GM21360 (cell line): Measurements from ENCODE around the gene NTSR1.

Experiments
- ATAC-seq: cut with Tn5 transposase; IDR thresholded peaks from one replicate; pipeline ENCODE4 v1.9.1; 2021; ENCODE audit warnings: mild to moderate bottlenecking, moderate library complexity; ENCODE audit not compliant: unreplicated experiment

The NTSR1 gene

DNA sequence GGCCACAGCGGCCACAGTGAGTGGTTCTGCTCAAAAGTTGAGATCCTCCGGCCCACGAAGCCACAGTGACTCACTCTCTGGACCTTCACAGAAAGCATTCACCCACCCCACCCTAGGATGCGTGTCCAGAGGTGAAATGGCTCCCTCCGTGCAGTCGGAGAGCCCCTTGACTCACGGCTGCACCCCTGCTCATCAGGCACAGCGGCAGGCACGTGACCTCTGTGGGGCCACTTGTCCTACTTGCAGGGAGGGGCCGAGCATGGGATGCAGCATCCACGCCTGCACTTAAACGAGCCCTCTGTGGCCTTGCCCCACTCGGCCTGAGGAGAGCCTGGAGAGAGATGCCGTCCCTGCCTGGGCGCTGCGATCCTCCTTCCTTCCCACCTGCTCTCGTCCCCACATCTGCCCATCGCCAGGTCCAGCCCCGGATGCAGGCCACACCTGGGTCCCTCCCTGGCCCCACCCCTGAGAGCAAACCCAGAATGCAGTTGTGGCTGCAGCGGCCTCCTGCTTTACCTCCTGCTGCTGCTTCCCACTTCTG is 28.7 kb downstream of the NTSR1 start:
- ATAC-seq = no peak

DNA sequence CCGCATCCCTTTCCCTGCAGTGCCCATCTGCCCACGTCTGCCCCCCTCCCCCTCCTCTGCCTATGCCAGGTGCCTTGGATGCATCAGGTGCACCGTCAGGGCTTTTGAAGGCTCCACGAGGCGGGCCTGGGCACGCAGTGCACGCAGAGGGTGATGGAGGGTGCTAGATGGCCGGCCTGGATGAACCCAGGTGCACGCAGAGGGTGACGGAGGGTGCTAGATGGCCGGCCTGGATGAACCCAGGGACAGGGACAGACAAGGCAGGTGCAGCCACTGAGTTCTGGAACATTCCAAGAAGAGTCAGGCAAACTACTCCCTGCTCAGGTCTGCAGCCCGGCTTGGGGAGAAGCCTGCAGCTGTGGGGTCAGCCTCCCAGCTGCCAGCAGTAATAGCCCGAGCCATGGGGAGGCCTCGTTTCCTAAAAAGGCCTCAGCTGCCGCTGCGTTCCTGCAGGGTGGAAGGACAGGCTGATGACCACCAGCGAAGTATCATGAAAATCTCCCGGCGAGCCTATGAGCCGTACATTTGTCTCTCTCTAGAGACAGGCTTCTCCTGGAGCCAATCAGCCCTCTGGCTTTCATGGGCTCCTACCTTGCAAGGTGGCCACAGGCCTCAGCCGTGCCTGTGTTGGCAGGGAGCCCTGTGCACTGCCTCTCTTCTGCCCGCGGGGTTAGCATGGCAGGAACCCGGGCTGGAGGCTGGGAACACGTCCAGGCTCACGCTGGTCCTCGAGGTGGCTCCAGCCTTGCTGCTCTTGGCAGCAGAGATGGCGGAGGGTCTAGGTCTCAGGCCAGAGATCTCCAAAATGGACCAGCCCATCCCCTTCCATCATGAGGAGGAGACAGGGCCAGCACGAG is 29.6 kb downstream of the NTSR1 start:
- ATAC-seq = no peak

DNA sequence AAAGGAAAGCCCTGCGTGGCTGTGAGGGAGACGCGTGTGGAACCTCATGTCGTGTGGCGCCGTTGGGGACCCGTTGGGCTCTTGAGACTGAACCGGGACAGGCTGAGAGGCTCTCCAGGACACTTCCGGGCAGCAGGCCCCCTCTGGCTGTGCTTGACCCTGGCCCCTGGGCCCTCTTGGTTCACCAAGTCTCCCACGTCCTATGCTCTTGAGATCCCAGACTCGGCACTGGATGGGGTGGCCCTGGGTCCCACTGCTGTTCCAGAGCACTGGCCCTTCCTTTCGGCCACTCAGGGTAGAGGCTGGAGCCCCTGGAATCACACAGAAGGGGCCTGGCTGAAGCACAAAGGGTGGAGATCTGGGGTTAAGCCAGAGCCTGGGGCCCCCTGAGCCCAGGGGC is 30.4 kb downstream of the NTSR1 start:
- ATAC-seq = no peak

DNA sequence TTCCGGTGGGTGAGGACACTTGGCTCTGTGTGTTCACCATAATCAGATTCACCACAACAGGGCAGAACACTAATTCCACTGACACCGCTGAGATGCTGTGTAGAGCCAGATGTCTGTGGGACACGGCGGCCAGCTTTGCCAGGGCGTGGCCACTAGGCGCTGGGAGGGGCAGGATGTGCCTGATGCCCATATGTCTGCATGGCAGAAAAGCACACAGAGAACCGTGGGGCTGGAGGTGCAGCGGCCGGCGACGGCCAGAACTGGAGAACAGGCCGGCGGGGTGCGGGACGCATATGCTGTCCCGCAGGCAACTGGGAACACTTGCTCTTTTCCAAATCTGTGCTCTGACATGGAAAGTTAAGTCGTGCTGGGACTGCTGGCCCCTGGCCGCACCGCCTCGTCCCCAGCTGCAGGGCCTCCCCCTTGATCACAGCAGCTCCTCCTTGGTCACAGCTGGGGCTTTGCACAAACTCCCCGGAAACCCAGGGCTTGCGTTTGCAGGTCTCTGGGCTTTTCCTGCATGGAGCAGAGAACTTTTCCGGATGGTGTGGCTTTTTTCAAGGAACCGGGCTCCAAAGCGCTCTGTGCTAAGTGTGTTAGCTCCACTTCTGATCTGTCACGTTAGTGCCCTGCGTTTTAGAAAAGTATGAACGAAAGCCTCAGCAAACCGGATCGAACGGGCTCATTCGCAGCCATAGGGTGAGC is 31.1 kb downstream of the NTSR1 start:
- ATAC-seq = no peak

DNA sequence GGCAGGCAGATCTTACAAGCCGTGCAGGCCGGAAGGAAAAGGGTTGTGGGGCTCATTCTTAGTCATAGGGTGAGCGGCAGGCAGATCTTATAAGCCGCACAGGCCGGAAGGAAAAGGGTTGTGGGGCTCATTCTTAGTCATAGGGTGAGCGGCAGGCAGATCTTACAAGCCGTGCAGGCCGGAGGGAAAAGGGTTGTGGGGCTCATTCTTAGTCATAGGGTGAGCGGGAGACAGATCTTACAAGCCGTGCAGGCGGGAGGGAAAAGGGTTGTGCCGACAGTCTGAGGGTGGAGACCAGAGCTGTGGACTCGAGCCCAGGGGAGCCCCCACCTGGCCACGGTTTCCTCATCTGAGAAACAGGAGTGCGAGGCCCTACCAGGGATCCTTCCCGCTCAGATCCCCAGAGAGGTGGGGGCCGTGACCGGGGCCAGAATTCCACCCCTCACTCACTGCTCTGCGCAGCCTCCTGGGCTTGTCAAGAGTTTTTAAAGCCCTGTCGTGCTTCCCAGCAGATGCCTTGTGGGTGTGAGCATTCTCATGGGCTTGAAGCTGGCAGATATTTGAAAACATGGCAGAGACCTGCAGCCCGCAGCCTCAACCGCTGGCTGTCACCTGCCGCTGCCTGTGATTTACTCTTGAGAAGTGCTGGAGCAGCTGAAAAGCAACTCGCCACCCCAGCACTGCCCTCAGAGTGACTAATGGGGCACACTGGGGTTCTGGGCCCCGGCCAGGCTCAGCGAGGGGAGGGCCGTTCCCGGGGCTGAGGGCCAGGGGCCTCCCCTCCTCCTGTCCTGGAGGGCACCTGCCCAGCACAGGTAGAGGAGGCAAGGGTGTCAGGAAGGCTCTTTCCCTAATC is 31.9 kb downstream of the NTSR1 start:
- ATAC-seq = peak; percentile 61

DNA sequence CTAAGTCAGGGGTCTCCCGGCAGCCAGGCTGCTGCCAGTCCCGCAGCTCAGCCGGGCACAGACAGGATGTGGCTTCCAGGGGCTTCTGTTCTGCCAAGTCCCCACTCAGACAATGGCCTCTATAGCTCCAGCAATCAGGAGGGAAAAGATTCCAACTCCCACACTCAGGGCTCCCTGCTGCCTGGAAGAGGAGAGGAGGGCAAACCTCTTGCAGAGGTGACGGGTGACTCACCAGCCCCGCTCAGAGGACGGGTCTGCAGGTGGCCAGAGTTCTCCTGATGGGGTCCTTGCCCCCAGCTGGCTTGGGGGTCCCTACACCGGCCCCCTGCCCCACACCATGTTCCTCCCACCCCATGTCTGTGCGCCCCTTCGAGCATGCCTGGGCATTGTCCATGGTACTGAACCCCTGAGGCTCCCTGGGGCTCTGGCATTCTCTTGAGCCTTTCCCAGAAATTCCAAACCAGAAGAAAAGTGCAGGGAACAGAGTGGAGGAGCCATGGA is 32.6 kb downstream of the NTSR1 start:
- no peak for ATAC-seq

DNA sequence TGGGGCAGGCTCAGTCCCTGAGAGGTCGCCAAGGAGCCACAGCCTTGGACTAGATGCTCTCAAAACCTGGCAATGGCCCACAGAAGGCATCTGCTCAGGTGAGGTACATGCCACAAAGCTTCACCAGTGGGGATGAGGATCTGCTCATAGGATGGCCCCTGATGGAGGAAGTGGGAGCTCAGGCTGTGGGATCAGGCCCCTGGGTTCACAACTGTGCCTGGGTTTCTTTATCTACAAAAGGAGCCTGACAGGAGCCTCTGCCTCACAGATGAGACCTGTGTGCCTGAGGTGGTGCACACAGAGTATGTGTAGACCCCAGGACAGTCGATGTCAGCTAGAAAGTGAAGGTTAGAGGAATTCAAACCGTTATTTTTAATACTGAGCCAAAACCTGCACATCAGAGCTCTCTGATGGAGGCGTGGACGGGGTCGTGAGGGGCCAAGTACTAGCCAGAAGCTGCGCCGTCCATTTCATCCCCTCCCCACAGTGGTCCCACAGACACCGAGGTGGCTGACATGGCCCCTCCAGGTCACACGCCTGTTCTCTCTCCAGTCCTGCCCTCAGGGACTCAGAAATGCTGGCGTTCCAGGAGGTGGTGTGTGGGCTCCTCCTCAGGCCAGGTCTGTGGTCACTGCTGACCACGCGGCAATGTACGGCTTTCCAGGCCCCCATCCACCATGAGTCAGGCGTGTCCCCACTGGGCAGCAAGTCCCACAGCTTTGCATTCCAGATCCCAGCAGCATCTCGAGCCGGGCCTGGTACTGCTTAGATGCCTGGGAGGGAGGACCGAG is 33.3 kb downstream of the NTSR1 start:
- ATAC-seq = no peak

DNA sequence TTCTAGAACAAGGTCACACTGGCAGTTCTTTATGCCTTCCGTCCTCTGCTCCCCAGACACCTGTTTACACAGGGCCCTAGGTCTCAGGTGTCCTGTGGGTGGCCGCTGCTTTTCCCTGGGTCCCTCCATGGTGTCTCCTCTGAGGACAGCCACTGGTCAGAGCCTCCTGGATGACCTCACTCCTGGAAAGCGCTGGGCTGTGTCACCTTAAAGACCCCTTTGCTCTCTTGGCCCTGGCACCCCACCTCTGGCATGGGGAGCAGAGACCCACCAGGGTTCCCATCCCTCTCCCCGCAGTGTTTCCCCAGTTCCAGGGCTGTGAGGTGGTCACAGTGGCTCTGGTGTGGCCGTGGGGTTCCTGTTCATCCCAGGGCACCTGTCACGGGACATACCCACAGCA is 33.9 kb downstream of the NTSR1 start:
- no peak for ATAC-seq

DNA sequence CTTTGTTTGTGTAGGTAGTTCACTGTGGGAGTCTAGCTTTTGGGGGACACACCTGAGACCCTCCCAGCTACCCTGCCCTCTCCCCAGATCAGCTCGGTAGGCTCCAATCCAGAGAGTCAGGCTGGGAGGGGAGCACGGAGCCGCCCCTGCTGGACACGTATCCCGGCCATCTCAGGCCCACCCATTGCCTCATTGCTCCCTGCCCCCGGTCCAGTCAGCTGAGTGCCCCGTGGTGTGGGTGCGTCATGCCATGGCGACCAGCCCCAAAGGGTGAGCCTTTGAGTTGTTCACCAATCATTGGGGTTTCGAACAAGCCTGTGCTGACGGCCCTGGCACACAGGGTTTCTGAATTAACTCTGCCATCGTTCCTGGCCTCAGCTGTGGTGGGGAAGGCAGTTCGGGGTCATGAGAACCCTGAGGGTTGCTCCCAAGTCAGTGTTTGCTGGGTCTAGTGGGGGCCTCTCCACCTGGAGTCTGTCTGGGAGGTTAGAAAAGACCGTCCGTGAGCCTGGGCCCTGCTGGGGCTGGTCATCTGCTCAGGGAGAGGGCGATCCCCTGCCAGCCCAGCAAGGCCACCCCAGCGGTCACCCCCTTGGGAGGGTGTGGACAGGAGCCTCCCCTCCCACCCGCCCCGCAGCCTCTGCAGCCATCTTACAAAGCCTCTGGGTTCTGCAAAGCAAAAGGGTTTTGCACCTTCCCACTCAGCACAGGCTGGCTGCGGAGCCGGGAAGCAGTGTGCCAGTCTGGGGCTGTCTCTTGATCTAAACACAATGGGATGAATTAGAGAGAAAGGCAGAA is 34.5 kb downstream of the NTSR1 start:
- ATAC-seq = no peak

DNA sequence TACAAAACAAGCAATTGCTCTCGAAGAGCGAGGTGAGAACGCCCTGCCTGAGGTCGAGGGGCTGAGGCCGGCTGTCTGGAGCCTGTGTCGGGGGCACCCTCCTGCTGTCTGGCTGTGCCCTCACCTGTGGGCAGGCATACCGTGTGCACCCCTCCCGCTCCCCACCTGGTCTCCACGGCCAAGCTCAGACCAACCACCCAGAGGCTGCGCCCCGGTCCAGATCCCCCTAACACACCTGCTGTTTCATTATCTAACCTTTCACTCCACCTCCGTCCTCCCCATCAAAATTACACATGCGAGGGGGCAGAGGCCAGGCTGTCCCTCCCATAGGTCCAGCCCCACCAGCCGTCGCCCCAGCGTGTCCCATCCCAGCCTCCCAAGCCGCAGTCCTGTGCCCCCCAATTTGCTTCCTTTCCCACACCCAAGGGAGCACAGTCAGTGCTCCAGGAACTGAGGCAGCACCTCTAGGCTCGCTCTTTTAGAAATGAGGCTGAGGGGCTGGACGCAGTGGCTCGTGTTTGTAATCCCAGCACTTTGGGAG is 35.2 kb downstream of the NTSR1 start:
- ATAC-seq = no peak

DNA sequence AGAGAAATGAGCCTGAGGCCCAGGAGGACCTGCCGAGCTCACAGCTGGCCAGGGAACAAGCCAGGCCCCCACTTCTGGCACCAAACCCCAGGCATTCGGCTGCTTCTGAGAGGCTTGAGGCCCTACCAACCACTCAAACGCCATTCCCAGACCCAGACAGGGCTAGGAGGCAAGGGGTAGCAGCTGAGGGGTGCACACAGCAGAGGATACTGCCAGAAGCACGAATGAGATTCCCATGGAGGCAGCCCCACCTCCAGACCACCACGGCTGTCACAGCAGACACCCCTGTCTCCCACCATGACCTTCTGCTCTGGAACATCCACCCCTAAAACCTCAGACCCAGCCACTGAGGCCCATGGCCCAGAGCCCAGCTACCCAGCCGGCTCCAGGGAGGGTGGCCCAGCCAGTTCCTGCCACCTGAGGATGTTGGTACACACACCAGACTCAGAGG is 36.1 kb downstream of the NTSR1 start:
- ATAC-seq = no peak

DNA sequence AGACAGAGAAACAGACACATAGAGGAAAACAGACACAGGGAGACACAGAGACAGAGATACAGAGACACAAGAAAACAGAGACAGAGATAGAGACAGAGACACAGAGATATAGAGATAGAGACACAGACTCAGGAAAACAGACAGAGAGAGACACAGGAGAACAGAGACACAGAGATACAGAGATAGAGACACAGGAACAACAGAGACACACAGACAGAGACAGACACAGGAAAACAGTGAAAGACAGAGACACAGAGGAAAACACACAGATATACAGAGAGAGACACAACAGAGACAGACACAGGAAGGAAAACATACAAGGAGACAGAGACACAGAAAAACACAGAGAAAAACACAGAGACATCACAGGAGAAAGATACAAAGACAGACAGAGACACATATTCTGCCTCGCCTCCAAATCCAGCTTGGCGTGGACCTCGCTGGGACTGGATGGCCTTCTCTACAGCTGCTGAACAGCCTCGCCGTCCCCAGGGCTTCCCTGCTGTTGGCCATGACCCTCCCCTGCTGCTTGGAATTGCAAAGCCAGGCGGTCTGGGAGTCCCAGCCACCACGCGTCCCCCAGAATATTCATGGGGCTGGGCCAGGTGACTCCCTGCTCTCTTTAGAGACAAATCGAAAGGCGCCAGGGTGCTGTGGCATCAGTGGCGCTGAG is 36.8 kb downstream of the NTSR1 start:
- ATAC-seq = no peak

DNA sequence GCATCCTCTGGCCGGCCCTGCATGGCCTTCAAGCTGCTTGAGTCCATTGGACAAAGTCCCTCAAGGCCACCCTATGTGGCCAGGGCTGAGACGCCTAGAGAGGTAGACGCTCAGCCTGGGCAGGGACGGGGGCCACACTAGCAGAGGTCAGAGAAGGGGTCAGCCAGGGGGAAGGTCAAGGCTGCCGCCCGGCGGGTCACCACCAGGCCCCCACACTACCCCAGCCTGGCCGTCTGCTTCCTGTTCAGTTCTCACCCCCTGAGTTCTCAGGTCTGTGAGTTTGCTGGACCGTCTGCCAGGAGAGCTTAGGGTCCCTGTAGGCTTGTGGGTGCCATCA is 37.3 kb downstream of the NTSR1 start:
- ATAC-seq = no peak

DNA sequence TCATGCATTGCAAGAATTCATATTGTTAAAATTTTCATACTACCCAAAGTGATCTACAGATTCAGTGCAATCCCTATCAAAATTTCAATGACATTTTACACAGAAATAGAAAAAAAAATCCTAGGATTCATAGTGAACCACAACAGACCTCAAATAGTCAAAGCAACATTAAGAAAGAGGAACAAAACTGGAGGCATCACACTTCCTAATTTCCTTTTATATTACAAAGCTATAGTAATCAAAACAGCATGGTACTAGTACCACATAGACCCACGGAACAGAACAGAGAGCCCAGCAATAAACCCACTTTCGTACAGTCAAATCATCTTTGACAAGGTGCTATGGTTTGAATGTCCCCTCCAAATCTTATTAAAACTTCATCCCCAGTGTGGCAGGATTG is 39.7 kb downstream of the NTSR1 start:
- ATAC-seq = no peak

DNA sequence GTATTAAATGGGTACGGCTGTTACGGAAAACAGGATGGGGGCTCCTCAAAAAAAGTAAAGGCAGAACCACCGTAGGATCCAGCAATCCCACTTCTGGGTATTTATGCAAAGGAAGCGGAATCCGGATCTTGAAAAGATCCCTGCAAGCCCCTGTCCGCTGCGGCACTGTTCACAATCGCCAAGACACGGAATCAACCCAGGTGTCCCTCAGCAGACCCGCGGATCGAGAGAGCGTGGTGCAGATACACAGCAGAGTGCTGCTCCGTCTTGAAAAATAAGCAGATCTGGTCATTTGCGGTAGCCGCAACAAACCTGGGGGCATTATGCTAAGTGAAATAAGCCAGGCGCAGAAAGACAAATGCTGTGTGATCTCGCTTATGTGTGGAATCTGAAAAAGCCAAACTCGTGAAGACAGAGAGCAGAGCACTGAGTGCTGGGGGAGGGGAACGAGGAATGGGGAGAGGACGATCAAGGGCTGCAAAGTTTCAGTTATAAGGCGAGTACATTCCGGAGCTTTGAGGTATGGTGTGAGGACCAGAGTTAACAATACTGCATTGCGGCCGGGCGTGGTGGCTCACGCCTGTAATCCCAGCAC is 41.3 kb downstream of the NTSR1 start:
- no peak for ATAC-seq

DNA sequence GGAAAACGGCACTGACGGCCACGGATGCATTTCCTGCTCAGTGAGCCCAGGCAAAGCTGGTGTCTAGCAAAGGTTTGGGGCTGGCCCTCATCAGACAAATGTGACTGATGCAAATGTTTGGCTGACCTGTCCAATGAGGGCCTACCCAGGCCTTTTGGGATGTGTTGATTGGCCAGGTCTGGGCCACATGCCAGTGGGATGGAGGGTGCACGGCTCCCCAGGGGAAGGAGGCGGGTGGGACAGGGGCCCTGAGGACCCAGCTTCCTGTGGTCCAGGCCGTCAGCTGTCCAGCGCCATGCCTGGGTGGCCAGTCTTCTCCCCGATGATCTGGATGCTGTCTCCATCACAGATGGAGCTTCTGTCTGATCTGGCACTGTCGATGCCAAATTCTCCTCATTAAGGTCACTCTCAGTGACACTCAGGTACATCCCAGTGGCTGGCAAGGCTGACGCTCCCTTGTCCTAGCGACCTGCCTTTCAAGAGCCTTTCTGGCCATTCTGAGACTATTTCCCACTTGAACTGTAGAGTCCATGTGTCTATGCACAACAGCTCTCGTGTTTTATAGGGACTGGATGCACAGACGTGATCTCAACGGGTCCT is 43.0 kb downstream of the NTSR1 start:
- no peak for ATAC-seq

DNA sequence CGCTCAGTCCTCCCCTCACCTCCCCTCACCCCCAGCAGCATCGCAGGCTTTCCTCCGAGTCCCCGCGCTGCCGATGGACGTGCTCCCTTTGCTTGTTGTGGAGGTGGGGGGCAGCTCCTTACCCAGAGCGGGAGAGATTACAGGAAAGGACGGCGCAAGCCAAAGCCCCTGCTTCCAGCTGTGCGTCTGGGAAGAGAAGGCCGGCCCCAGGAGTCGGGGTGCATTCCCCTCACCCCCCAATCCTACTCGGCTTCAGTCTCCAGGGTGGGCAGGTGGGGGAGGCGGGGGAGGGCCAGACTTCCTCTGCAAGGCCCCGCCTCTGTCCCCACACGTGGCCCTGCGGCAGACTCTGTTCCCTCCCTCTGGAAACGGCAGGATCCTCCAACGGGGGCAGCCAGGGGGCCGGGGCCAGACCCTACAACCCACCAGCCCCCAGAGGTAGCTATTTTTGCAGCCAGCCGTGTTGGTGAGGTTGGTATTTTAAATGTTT is 43.6 kb downstream of the NTSR1 start:
- no peak for ATAC-seq
